Measurements from ENCODE around the gene ZNF878. TPM values are rescaled to one million over a fixed set of nuclear protein-coding genes. Genes with fewer than 3 reads are reported as not detected.
A peak's percentile ranks its signal among the peaks of the same experiment; 100 is the strongest.

Gene ZNF878
- total and polyA plus RNA-seq, 2 of the 13 experiments (the other 11 are each of a cell fraction or from before 2014, with no cell fraction given): 0.46 to 5.2 TPM

DNA sequence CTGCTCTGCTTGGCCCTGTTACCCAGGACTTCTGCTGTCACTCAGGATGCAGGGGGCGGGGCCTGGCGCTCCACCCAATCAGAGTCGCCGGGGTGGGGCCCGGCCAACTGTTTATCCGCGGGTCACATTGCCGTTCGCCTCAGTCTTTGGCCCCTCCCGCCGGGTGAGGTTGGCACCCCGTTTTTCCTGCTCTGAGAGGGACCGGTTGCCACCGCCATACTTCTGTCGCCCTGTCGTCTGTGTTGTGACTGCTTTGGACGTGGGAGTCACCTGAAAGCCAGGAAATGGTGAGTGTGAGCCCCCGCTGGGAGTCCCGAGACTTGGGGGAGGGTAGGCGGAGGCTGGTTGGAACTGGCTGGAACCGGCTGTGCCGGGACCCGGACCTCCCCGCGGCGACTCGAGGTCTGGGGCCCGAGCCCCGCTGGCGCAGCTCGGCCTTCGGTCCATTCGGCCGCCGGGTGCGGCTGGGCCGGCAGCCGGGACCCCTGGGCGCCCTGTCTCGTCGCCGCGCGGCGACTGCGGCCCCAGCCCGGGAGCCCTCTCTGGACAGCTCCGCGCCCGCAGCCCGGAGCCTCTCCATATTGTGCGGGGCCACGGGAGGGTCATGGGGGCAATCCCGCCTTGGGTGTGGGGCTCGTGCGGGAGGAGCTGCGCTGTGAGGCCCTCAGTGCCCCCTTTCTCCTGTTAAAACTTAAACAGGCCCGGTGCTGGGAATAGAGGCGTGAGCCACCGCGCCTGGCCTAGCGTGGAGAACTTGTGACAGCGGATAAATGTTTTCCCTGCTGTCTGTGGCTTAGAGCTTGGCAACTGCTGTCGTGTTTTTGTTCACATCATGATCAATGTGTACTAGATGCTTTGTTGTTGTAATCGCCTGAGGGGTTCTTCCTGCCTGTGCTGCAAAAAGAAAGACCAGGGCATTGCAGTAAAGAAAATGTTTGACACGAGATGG lies 12.1 kb upstream of the ZNF878 start, which contains the start of gene ZNF844 (continued):
- TF ChIP-seq, protein P1, sequence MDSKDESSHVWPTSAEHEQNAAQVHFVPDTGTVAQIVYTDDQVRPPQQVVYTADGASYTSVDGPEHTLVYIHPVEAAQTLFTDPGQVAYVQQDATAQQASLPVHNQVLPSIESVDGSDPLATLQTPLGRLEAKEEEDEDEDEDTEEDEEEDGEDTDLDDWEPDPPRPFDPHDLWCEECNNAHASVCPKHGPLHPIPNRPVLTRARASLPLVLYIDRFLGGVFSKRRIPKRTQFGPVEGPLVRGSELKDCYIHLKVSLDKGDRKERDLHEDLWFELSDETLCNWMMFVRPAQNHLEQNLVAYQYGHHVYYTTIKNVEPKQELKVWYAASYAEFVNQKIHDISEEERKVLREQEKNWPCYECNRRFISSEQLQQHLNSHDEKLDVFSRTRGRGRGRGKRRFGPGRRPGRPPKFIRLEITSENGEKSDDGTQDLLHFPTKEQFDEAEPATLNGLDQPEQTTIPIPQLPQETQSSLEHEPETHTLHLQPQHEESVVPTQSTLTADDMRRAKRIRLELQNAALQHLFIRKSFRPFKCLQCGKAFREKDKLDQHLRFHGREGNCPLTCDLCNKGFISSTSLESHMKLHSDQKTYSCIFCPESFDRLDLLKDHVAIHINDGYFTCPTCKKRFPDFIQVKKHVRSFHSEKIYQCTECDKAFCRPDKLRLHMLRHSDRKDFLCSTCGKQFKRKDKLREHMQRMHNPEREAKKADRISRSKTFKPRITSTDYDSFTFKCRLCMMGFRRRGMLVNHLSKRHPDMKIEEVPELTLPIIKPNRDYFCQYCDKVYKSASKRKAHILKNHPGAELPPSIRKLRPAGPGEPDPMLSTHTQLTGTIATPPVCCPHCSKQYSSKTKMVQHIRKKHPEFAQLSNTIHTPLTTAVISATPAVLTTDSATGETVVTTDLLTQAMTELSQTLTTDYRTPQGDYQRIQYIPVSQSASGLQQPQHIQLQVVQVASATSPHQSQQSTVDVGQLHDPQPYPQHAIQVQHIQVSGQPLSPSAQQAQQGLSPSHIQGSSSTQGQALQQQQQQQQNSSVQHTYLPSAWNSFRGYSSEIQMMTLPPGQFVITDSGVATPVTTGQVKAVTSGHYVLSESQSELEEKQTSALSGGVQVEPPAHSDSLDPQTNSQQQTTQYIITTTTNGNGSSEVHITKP (CRISPR knock-in tag; IDR thresholded peaks at IDR 0.05; ENCODE audit: low read depth): no peak
- TF ChIP-seq CBFB (CRISPR knock-in tag; IDR thresholded peaks at IDR 0.05): 0 out of 2 replicates have a peak, but pooled peaks have one; percentile 24
- no peak for TF ChIP-seq ZNF850 (CRISPR knock-in tag; conservative IDR thresholded peaks at IDR 0.05)
- TF ChIP-seq AGO2 (optimal IDR thresholded peaks at IDR 0.05; ENCODE audit: low read depth, low read length): peak; percentile 17
- TF ChIP-seq ZNF652 (CRISPR knock-in tag; IDR thresholded peaks at IDR 0.05; ENCODE audit: borderline replicate concordance, low read depth): no peak
- TF ChIP-seq ZNF446 (CRISPR knock-in tag; IDR thresholded peaks at IDR 0.05): 0 out of 2 replicates have a peak, but pooled peaks have one; percentile 65
- TF ChIP-seq CBX5 (CRISPR knock-in tag; IDR thresholded peaks at IDR 0.05; ENCODE audit: borderline replicate concordance): no peak
- TF ChIP-seq ZNF550 (CRISPR knock-in tag; IDR thresholded peaks at IDR 0.05; ENCODE audit: borderline replicate concordance): no peak
- TF ChIP-seq KMT2A (CRISPR knock-in tag; IDR thresholded peaks at IDR 0.05): peak; percentile 33; the same call in 1 of the 2 replicates
- TF ChIP-seq, protein P2, sequence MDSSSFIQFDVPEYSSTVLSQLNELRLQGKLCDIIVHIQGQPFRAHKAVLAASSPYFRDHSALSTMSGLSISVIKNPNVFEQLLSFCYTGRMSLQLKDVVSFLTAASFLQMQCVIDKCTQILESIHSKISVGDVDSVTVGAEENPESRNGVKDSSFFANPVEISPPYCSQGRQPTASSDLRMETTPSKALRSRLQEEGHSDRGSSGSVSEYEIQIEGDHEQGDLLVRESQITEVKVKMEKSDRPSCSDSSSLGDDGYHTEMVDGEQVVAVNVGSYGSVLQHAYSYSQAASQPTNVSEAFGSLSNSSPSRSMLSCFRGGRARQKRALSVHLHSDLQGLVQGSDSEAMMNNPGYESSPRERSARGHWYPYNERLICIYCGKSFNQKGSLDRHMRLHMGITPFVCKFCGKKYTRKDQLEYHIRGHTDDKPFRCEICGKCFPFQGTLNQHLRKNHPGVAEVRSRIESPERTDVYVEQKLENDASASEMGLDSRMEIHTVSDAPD (CRISPR knock-in tag; IDR thresholded peaks at IDR 0.05): no peak
- no peak for TF ChIP-seq ZNF331 (CRISPR knock-in tag; IDR thresholded peaks at IDR 0.05)
- TF ChIP-seq BRCA1 (CRISPR knock-in tag; IDR thresholded peaks at IDR 0.05): no peak
- TF ChIP-seq GATAD2A (CRISPR knock-in tag; IDR thresholded peaks at IDR 0.05): peak; percentile 25; the same call in 1 of the 2 replicates
- TF ChIP-seq GATA4 (IDR thresholded peaks at IDR 0.05; ENCODE audit: borderline replicate concordance, low read depth): no peak
- TF ChIP-seq, protein P3, sequence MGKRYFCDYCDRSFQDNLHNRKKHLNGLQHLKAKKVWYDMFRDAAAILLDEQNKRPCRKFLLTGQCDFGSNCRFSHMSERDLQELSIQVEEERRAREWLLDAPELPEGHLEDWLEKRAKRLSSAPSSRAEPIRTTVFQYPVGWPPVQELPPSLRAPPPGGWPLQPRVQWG (CRISPR knock-in tag; IDR thresholded peaks at IDR 0.05; ENCODE audit: borderline replicate concordance, low read depth): no peak
- no peak for TF ChIP-seq SMAD1 (CRISPR knock-in tag; IDR thresholded peaks at IDR 0.05; ENCODE audit: borderline replicate concordance, low read depth)
- TF ChIP-seq, protein P4, sequence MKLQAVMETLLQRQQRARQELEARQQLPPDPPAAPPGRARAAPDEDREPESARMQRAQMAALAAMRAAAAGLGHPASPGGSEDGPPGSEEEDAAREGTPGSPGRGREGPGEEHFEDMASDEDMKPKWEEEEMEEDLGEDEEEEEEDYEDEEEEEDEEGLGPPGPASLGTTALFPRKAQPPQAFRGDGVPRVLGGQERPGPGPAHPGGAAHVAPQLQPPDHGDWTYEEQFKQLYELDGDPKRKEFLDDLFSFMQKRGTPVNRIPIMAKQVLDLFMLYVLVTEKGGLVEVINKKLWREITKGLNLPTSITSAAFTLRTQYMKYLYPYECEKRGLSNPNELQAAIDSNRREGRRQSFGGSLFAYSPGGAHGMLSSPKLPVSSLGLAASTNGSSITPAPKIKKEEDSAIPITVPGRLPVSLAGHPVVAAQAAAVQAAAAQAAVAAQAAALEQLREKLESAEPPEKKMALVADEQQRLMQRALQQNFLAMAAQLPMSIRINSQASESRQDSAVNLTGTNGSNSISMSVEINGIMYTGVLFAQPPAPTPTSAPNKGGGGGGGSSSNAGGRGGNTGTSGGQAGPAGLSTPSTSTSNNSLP (IDR thresholded peaks at IDR 0.05; ENCODE audit: low read depth, low read length): no peak
- TF ChIP-seq, protein P5, sequence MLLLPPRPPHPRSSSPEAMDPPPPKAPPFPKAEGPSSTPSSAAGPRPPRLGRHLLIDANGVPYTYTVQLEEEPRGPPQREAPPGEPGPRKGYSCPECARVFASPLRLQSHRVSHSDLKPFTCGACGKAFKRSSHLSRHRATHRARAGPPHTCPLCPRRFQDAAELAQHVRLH (CRISPR knock-in tag; IDR thresholded peaks at IDR 0.05; ENCODE audit: borderline replicate concordance, low read depth): no peak
- no peak for TF ChIP-seq KLF13 (CRISPR knock-in tag; IDR thresholded peaks at IDR 0.05)
- TF ChIP-seq, protein P6, sequence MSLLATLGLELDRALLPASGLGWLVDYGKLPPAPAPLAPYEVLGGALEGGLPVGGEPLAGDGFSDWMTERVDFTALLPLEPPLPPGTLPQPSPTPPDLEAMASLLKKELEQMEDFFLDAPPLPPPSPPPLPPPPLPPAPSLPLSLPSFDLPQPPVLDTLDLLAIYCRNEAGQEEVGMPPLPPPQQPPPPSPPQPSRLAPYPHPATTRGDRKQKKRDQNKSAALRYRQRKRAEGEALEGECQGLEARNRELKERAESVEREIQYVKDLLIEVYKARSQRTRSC (CRISPR knock-in tag; IDR thresholded peaks at IDR 0.05; ENCODE audit: low read depth): no peak
- no peak for TF ChIP-seq RCOR2 (CRISPR knock-in tag; IDR thresholded peaks at IDR 0.05)
